RWPE2 (cell line): ENCODE results near the gene IDH2.

Experiments used
- ATAC-seq: fragments of 200-7000 bp; cut with Tn5 transposase; 3 replicates; pipeline ENCODE4 v1.9.1; 2021; ENCODE audit warnings: low read depth
- DNase-seq: peaks from one replicate; pipeline ENCODE4 v3.0.0-alpha.2; 2020; ENCODE audit warnings: low spot score
- H3K27ac ChIP-seq: fragments of 450-650 bp; 2 replicates; pipeline ENCODE4 v1.5.1; 2017; ENCODE audit warnings: mild to moderate bottlenecking; ENCODE audit not compliant: poor library complexity, severe bottlenecking
- H3K27me3 ChIP-seq: fragments of 250-450 bp; sonication (Bioruptor Pico); 2 replicates; pipeline ENCODE4 v1.5.1; 2021; ENCODE audit warnings: mild to moderate bottlenecking, moderate library complexity; ENCODE audit not compliant: insufficient read depth, poor library complexity, severe bottlenecking
- H3K36me3 ChIP-seq: fragments of 250-450 bp; sonication (Bioruptor Pico); 2 replicates; pipeline ENCODE4 v1.5.1; 2020; ENCODE audit warnings: low read depth, mild to moderate bottlenecking, moderate library complexity
- H3K4me1 ChIP-seq: fragments of 250-450 bp; sonication (Bioruptor Pico); 2 replicates; pipeline ENCODE4 v1.5.1; 2021; ENCODE audit warnings: mild to moderate bottlenecking, moderate library complexity; ENCODE audit not compliant: insufficient read depth, poor library complexity, severe bottlenecking
- H3K4me3 ChIP-seq: fragments of 250-450 bp; sonication (Bioruptor Pico); 2 replicates; pipeline ENCODE4 v1.5.1; 2021; ENCODE audit warnings: mild to moderate bottlenecking, moderate library complexity; ENCODE audit not compliant: severe bottlenecking
- H3K9me3 ChIP-seq: fragments of 250-450 bp; sonication (Bioruptor Pico); 2 replicates; pipeline ENCODE4 v1.5.1; 2021; ENCODE audit warnings: mild to moderate bottlenecking, moderate library complexity; ENCODE audit not compliant: severe bottlenecking
- CTCF ChIP-seq: fragments of 450-650 bp; IDR thresholded peaks from one replicate; pipeline ENCODE4 v1.5.1; 2017; ENCODE audit warnings: mild to moderate bottlenecking, moderate library complexity; ENCODE audit not compliant: poor library complexity, severe bottlenecking

Gene IDH2

GRCh38 chr15:90046289-90046688, 56.0 kb downstream of the IDH2 start:
- TF ChIP-seq CTCF: no peak
- no peak for DNase-seq
- Histone ChIP-seq H3K4me1 (peaks cover 13% of the 10 kb centered on the region), H3K27ac (peak overlapping the region; percentile 21), H3K27me3 (no peaks in the 10 kb centered on the region), H3K4me3 (no peak overlapping the region), H3K36me3 (no peaks in the 10 kb centered on the region), H3K9me3 (no peaks in the 10 kb centered on the region)
- ATAC-seq: no peak

GRCh38 chr15:90044916-90045371, 57.3 kb downstream of the IDH2 start:
- peaks cover 19% of the 10 kb centered on the region for H3K4me1 ChIP-seq
- H3K4me3 ChIP-seq: no peak overlapping the region
- no peak for TF ChIP-seq CTCF
- H3K27me3 ChIP-seq: no peaks in the 10 kb centered on the region
- DNase-seq: no peak
- no peaks in the 10 kb centered on the region for H3K36me3 ChIP-seq
- no peaks in the 10 kb centered on the region for H3K9me3 ChIP-seq
- ATAC-seq: no peak
- no peak overlapping the region for H3K27ac ChIP-seq

- Histone ChIP-seq H3K4me1 (peaks cover 21% of the 10 kb centered on the region), H3K27me3 (no peaks in the 10 kb centered on the region), H3K27ac (no peak overlapping the region), H3K36me3 (no peaks in the 10 kb centered on the region), H3K9me3 (no peaks in the 10 kb centered on the region), H3K4me3 (no peak overlapping the region)
- no peak for TF ChIP-seq CTCF
- DNase-seq: peak; percentile 74
- ATAC-seq: no peak
Measured at GRCh38 chr15:90044191-90044590, 58.1 kb downstream of the IDH2 start.

GRCh38 chr15:90043530-90044010, 58.7 kb downstream of the IDH2 start:
- Histone ChIP-seq H3K4me1 (peaks cover 21% of the 10 kb centered on the region), H3K4me3 (no peak overlapping the region), H3K27me3 (no peaks in the 10 kb centered on the region), H3K36me3 (no peaks in the 10 kb centered on the region), H3K9me3 (no peaks in the 10 kb centered on the region), H3K27ac (no peak overlapping the region)
- DNase-seq (peak; percentile 40), ATAC-seq (no peak)
- TF ChIP-seq CTCF: no peak

- no peaks in the 10 kb centered on the region for H3K9me3 ChIP-seq
- no peaks in the 10 kb centered on the region for H3K27me3 ChIP-seq
- no peak overlapping the region for H3K27ac ChIP-seq
- ATAC-seq (no peak), DNase-seq (peak; percentile 78)
- no peak overlapping the region for H3K4me3 ChIP-seq
- H3K4me1 ChIP-seq: peaks cover 27% of the 10 kb centered on the region
- no peak for TF ChIP-seq CTCF
- H3K36me3 ChIP-seq: no peaks in the 10 kb centered on the region
Measured at GRCh38 chr15:90042766-90043529, 59.3 kb downstream of the IDH2 start.
